HepG2 (cell line): Measurements from ENCODE around the gene CYTH1. TPM values are rescaled to one million over a fixed set of nuclear protein-coding genes. Genes with fewer than 3 reads are reported as not detected.

ENCODE experiments used
- AHR ChIP-seq: IDR thresholded peaks from 2 replicates; pipeline ENCODE4 v1.6.1; 2018; ENCODE audit warnings: missing genetic modification reagents, missing compliant biosample characterization
- BHLHE40 ChIP-seq: IDR thresholded peaks from 2 replicates; pipeline ENCODE4 v1.6.1; 2011; ENCODE audit warnings: low read length, improper control_type of control experiment
- FOXO4 ChIP-seq: sonication (generic); formaldehyde crosslinking; conservative IDR thresholded peaks from 2 replicates; pipeline ENCODE4 v1.8.1; 2023; ENCODE audit warnings: missing genetic modification reagents
- FOXP4 ChIP-seq: sonication (generic); formaldehyde crosslinking; IDR thresholded peaks from 2 replicates; pipeline ENCODE4 v1.4.0; 2020; ENCODE audit warnings: missing genetic modification reagents
- GTF2F1 ChIP-seq: fragments of 150-350 bp; IDR thresholded peaks from 2 replicates; pipeline ENCODE4 v1.6.1; 2014; ENCODE audit warnings: low read length
- KDM5A ChIP-seq: fragments of 200-600 bp; sonication (generic); IDR thresholded peaks from 2 replicates; pipeline ENCODE4 v1.7.0; 2018; ENCODE audit warnings: antibody characterized with exemption, mild to moderate bottlenecking, low read length, borderline replicate concordance
- KMT2B ChIP-seq: IDR thresholded peaks from 2 replicates; pipeline ENCODE4 v1.6.1; 2016; ENCODE audit warnings: missing genetic modification reagents, missing compliant biosample characterization
- MED13 ChIP-seq: sonication (generic); formaldehyde crosslinking; IDR thresholded peaks from 2 replicates; pipeline ENCODE4 v1.5.0; 2020; ENCODE audit warnings: missing genetic modification reagents
- MED8 ChIP-seq: sonication (generic); formaldehyde crosslinking; IDR thresholded peaks from 2 replicates; pipeline ENCODE4 v1.8.1; 2023; ENCODE audit warnings: mild to moderate bottlenecking, missing genetic modification reagents; ENCODE audit not compliant: insufficient replicate concordance
- MIER2 ChIP-seq: IDR thresholded peaks from 2 replicates; pipeline ENCODE4 v1.6.1; 2016; ENCODE audit warnings: missing biosample characterization, missing genetic modification reagents
- RFX3 ChIP-seq: IDR thresholded peaks from 2 replicates; pipeline ENCODE4 v1.6.1; 2016; ENCODE audit warnings: missing biosample characterization, missing genetic modification reagents
- TBX3 ChIP-seq: fragments of 450-650 bp; IDR thresholded peaks from 2 replicates; pipeline ENCODE4 v1.6.1; 2017; ENCODE audit warnings: antibody characterized with exemption, mild to moderate bottlenecking, inconsistent platforms, borderline replicate concordance
- TFDP1 ChIP-seq: IDR thresholded peaks from 2 replicates; pipeline ENCODE4 v1.6.1; 2016; ENCODE audit warnings: missing compliant biosample characterization, missing genetic modification reagents, borderline replicate concordance
- TFDP2 ChIP-seq: sonication (generic); formaldehyde crosslinking; IDR thresholded peaks from 2 replicates; pipeline ENCODE4 v1.4.0; 2020; ENCODE audit warnings: missing genetic modification reagents
- ZBTB14 ChIP-seq: sonication (generic); formaldehyde crosslinking; IDR thresholded peaks from 2 replicates; pipeline ENCODE4 v1.4.0; 2020; ENCODE audit warnings: missing genetic modification reagents
- ZFP36 ChIP-seq: fragments of 150-350 bp; IDR thresholded peaks from 2 replicates; pipeline ENCODE4 v1.6.1; 2018; ENCODE audit warnings: borderline replicate concordance, low read length, low read depth; ENCODE audit not compliant: partially characterized antibody
- ZNF3 ChIP-seq: IDR thresholded peaks from 2 replicates; pipeline ENCODE4 v1.7.0; 2017; ENCODE audit warnings: inconsistent platforms
- ZNF34 ChIP-seq: sonication (generic); formaldehyde crosslinking; IDR thresholded peaks from 2 replicates; pipeline ENCODE4 v1.4.0; 2020; ENCODE audit warnings: mild to moderate bottlenecking, missing genetic modification reagents, borderline replicate concordance
- ZNF563 ChIP-seq: sonication (generic); formaldehyde crosslinking; IDR thresholded peaks from 2 replicates; pipeline ENCODE4 v1.8.0; 2022; ENCODE audit warnings: mild to moderate bottlenecking, moderate library complexity, missing genetic modification reagents
- ZNF672 ChIP-seq: sonication (generic); formaldehyde crosslinking; IDR thresholded peaks from 2 replicates; pipeline ENCODE4 v1.8.1; 2022; ENCODE audit warnings: missing genetic modification reagents
- ZNF713 ChIP-seq: sonication (generic); formaldehyde crosslinking; IDR thresholded peaks from 2 replicates; pipeline ENCODE4 v1.4.0; 2020; ENCODE audit warnings: mild to moderate bottlenecking, missing genetic modification reagents
- ZNF749 ChIP-seq: sonication (generic); formaldehyde crosslinking; IDR thresholded peaks from 2 replicates; pipeline ENCODE4 v1.8.0; 2022; ENCODE audit warnings: mild to moderate bottlenecking, missing genetic modification reagents, moderate library complexity, borderline replicate concordance
- polyA plus RNA-seq, 8 experiments: library from polyadenylated mRNA; depleted of rRNA in 3 of 8; stranded (reverse) in 7 of 8; unstranded in 1 of 8; fragments of >200 nt; fragmentation: Illumina TruSeq in 4 of 8; extraction: Trizol in 4 of 8; gene quantifications; 2 replicates each; pipeline versions ENCODE4 v1.2.1 to v1.2.3, GENCODE V29; 2011 to 2016; ENCODE audit warnings: low read depth in 4 of 8, missing spikeins in 1 of 8, mixed read lengths in 1 of 8; ENCODE audit not compliant: insufficient read depth in 1 of 8
- total RNA-seq, 5 experiments: library from RNA; depleted of rRNA; stranded (reverse); fragments of >200 nt; fragmentation: Illumina TruSeq; extraction: Trizol; gene quantifications; 2 replicates each; pipeline ENCODE4 v1.2.3, GENCODE V29; 2016; ENCODE audit warnings: low read depth in 1 of 5

The CYTH1 gene
- total and polyA plus RNA-seq, 2 of the 13 experiments (the other 11 are each of a cell fraction or from before 2014, with no cell fraction given), result 20.1 to 48.9 TPM

GRCh38 chr17:78781893-78782304 lies at the start of gene CYTH1 (continued):
- TF ChIP-seq TBX3 (no peak), TFDP2 (no peak), ZNF3 (CRISPR knock-in tag) (no peak), MED8 (no peak), MIER2 (CRISPR knock-in tag) (no peak), KMT2B (CRISPR knock-in tag) (no peak), ZNF672 (no peak), TFDP1 (CRISPR knock-in tag) (0 out of 2 replicates have a peak, but pooled peaks have one; percentile 4), ZBTB14 (CRISPR knock-in tag) (peak; percentile 1; the same call in 1 of the 2 replicates), ZNF749 (CRISPR knock-in tag) (peak; percentile 21; the same call in 1 of the 2 replicates), ZFP36 (no peak), MED13 (no peak), FOXP4 (CRISPR knock-in tag) (no peak), ZNF713 (CRISPR knock-in tag) (no peak), ZNF563 (CRISPR knock-in tag) (peak; percentile 51), BHLHE40 (no peak), FOXO4 (CRISPR knock-in tag) (no peak), AHR (CRISPR knock-in tag) (no peak), ZNF34 (CRISPR knock-in tag) (0 out of 2 replicates have a peak, but pooled peaks have one; percentile 3), RFX3 (no peak), KDM5A (0 out of 2 replicates have a peak, but pooled peaks have one; percentile 13), GTF2F1 (no peak)
